A673 (cell line): ENCODE results near the gene GLIPR1.

Source experiments
- CTCF ChIP-seq: fragments of 300-800, 200-600 bp; sonication (generic); conservative IDR thresholded peaks from 2 replicates; pipeline ENCODE4 v1.5.1; 2017; ENCODE audit warnings: low read depth, mild to moderate bottlenecking, antibody characterized with exemption, low read length, moderate library complexity, mixed read lengths
- EZH2 ChIP-seq: fragments of 200-600 bp; sonication (generic); IDR thresholded peaks from 2 replicates; pipeline ENCODE4 v1.6.1; 2017; ENCODE audit warnings: borderline replicate concordance, low read depth, mild to moderate bottlenecking, mixed read lengths, antibody characterized with exemption, low read length; ENCODE audit not compliant: poor library complexity, severe bottlenecking

GRCh38 chr12:75528272-75528671 lies 47.7 kb downstream of the GLIPR1 start:
- TF ChIP-seq CTCF (no peak), EZH2 (no peak)
